Endothelial cell of umbilical vein (primary cell): ENCODE results near the gene CAPRIN2. TPM values are rescaled to one million over a fixed set of nuclear protein-coding genes. Genes with fewer than 3 reads are reported as not detected.

Source experiments
- BruUV-seq: library from RNA; stranded (reverse); fragments of 400-500 nt; replicated peaks from 2 replicates; lab custom pipeline; 2021; lab: Mats Ljungman, UMichigan
- CTCF ChIA-PET: fragments of 300-600, 350-600 bp; sonication (Branson Sonifier 250); formaldehyde crosslinking; loops from one replicate; lab custom pipeline; 2021; ENCODE audit warnings: antibody characterized with exemption, inconsistent platforms; lab: Charles Lee
- POLR2A ChIA-PET: fragments of 300-600, 350-600 bp; sonication (Branson Sonifier 250); formaldehyde crosslinking; loops from one replicate; lab custom pipeline; 2021; ENCODE audit warnings: antibody characterized with exemption, inconsistent platforms; lab: Charles Lee
- DNase-seq: peaks from one replicate; pipeline ENCODE4 v3.0.0-alpha.2; 2011; ENCODE audit warnings: low read depth, low spot score
- FAIRE-seq: peaks from 2 replicates; lab custom pipeline; 2011; peaks lifted over from hg19 to GRCh38; lab: Jason Lieb, UNC
- H2AFZ ChIP-seq: 2 replicates; pipeline ENCODE4 v1.6.0; 2012; ENCODE audit warnings: low read depth, low read length, control low read depth, inconsistent platforms
- H3K27ac ChIP-seq: 2 replicates; pipeline ENCODE4 v1.5.1; 2011; ENCODE audit warnings: low read depth, mild to moderate bottlenecking, control low read depth, low read length, moderate library complexity; ENCODE audit not compliant: insufficient read depth
- H3K27me3 ChIP-seq, 2 experiments: 2 replicates each; pipeline versions ENCODE4 v1.6.0 to v1.6.1; 2011; ENCODE audit warnings: low read length in 2 of 2, mixed read lengths in 1 of 2; ENCODE audit not compliant: control insufficient read depth in 2 of 2, insufficient read depth in 2 of 2
- H3K36me3 ChIP-seq, 2 experiments: 2 replicates in 1 of 2; 3 replicates in 1 of 2; pipeline ENCODE4 v1.5.1; 2011; ENCODE audit warnings: low read length in 2 of 2, mild to moderate bottlenecking in 1 of 2, moderate library complexity in 1 of 2; ENCODE audit not compliant: control insufficient read depth in 2 of 2, insufficient read depth in 2 of 2; ENCODE audit errors: extremely low read depth in 1 of 2
- H3K4me1 ChIP-seq: 3 replicates; pipeline ENCODE4 v1.5.1; 2011; ENCODE audit warnings: mild to moderate bottlenecking, low read length; ENCODE audit not compliant: control insufficient read depth, insufficient read depth; ENCODE audit errors: extremely low read depth
- H3K4me2 ChIP-seq: 2 replicates; pipeline ENCODE4 v1.6.1; 2011; ENCODE audit warnings: low read length, control low read depth, mixed read lengths; ENCODE audit not compliant: insufficient read depth
- H3K4me3 ChIP-seq, 3 experiments: fragments of 200-600 bp in 1 of 3; sonication (generic), shearing (Covaris generic) in 1 of 3; replicated peaks in 1 of 3; 2 replicates each; pipeline ENCODE4 v1.5.1; 2011 to 2016; ENCODE audit warnings: control low read depth in 3 of 3, low read length in 3 of 3, mild to moderate bottlenecking in 2 of 3, inconsistent platforms in 1 of 3, low read depth in 1 of 3, moderate library complexity in 1 of 3; ENCODE audit not compliant: insufficient read depth in 1 of 3
- H3K79me2 ChIP-seq: 2 replicates; pipeline ENCODE4 v1.6.0; 2012; ENCODE audit warnings: low read length, inconsistent platforms; ENCODE audit not compliant: control insufficient read depth, insufficient read depth
- H3K9ac ChIP-seq: replicated peaks from 2 replicates; pipeline ENCODE3; 2011; ENCODE audit warnings: low read length, control low read depth; ENCODE audit not compliant: insufficient read depth; ENCODE audit errors: extremely low read depth
- H3K9me1 ChIP-seq: replicated peaks from 3 replicates; pipeline ENCODE4 v1.6.0; 2011; ENCODE audit warnings: mild to moderate bottlenecking, low read length; ENCODE audit not compliant: control insufficient read depth, insufficient read depth; ENCODE audit errors: extremely low read depth
- H3K9me3 ChIP-seq: replicated peaks from 2 replicates; pipeline ENCODE4 v1.5.1; 2012; ENCODE audit warnings: low read length, inconsistent platforms; ENCODE audit not compliant: control insufficient read depth, insufficient read depth
- H4K20me1 ChIP-seq: replicated peaks from 2 replicates; pipeline ENCODE3; 2011; ENCODE audit warnings: mild to moderate bottlenecking, low read length; ENCODE audit not compliant: control insufficient read depth, insufficient read depth; ENCODE audit errors: extremely low read depth
- CTCF ChIP-seq, 2 donors: IDR thresholded peaks; 1 replicate in 1 of 2; 2 replicates in 1 of 2; pipeline ENCODE4 v1.5.1; 2011; ENCODE audit warnings: low read length in 2 of 2, mild to moderate bottlenecking in 2 of 2, moderate library complexity in 2 of 2, control low read depth in 1 of 2, inconsistent platforms in 1 of 2, low read depth in 1 of 2; ENCODE audit not compliant: insufficient read depth in 1 of 2; ENCODE audit errors: extremely low read depth in 1 of 2
- EZH2 ChIP-seq: IDR thresholded peaks from 2 replicates; pipeline ENCODE4 v1.6.1; 2012; ENCODE audit warnings: borderline replicate concordance, low read depth, mild to moderate bottlenecking, moderate library complexity, low read length, inconsistent platforms; ENCODE audit not compliant: severe bottlenecking
- FOS ChIP-seq: IDR thresholded peaks from 2 replicates; pipeline ENCODE4 v1.6.1; 2011; ENCODE audit warnings: mild to moderate bottlenecking, low read length, moderate library complexity, borderline replicate concordance; ENCODE audit not compliant: insufficient read depth
- GATA2 ChIP-seq: IDR thresholded peaks from 2 replicates; pipeline ENCODE4 v1.7.0; 2011; ENCODE audit warnings: low read depth, mild to moderate bottlenecking, moderate library complexity, mixed read lengths, low read length; ENCODE audit not compliant: insufficient read length, insufficient read depth
- JUN ChIP-seq: IDR thresholded peaks from 2 replicates; pipeline ENCODE4 v1.6.1; 2011; ENCODE audit warnings: borderline replicate concordance, low read depth; ENCODE audit not compliant: insufficient read length, insufficient read depth
- MAX ChIP-seq: IDR thresholded peaks from 2 replicates; pipeline ENCODE4 v1.6.1; 2011; ENCODE audit not compliant: insufficient read depth, insufficient read length
- MYC ChIP-seq: IDR thresholded peaks from one replicate; pipeline ENCODE4 v1.6.1; 2011; ENCODE audit warnings: mild to moderate bottlenecking, low read depth, low read length
- POLR2A ChIP-seq: IDR thresholded peaks from 2 replicates; pipeline ENCODE4 v1.6.1; 2012; ENCODE audit warnings: low read depth, mild to moderate bottlenecking, control low read depth, low read length
- POLR2AphosphoS5 ChIP-seq: IDR thresholded peaks from 2 replicates; pipeline ENCODE4 v1.6.1; 2012; ENCODE audit warnings: low read depth, mild to moderate bottlenecking, control low read depth, low read length, moderate library complexity; ENCODE audit not compliant: insufficient read depth
- dilution Hi-C: fragments of 300-500 bp; cut with MboI; formaldehyde crosslinking; loops from one replicate; pipeline ENCODE4 v1.15.0; 2019; ENCODE audit warnings: low sequenced_read_pairs; ENCODE audit not compliant: extremely low pct_ligation_motif_present
- intact Hi-C: fragments of 100-400 bp; cut with micrococcal nuclease; formaldehyde crosslinking; loops from one replicate; pipeline ENCODE4 v1.10.0; 2022
- polyA plus RNA-seq, 4 experiments: library from polyadenylated mRNA; depleted of rRNA in 3 of 4; stranded (reverse) in 3 of 4; unstranded in 1 of 4; fragments of >200 nt; gene quantifications; 2 replicates each; pipeline versions ENCODE4 v1.2.1 to v1.2.3, GENCODE V29; 2011 to 2012; ENCODE audit warnings: missing spikeins in 1 of 4
- total RNA-seq: library from RNA; stranded (reverse); gene quantifications from 2 replicates; pipeline ENCODE4 v1.2.3, GENCODE V29; 2021

Gene CAPRIN2
- total and polyA plus RNA-seq, 2 donors (not counting 3 experiments of a cell fraction or from before 2014, with no cell fraction given) = 13.5 to 25.0 TPM

GRCh38 chr12:30696943-30697342 is 57.8 kb downstream of the CAPRIN2 start:
- CTCF ChIA-PET = no interaction called here
- POLR2A ChIA-PET = no interaction called here
- no peak overlapping the region for H3K4me3 ChIP-seq
- H3K79me2 ChIP-seq = peaks cover 31% of the 10 kb centered on the region
- no peaks in the 10 kb centered on the region for H3K27me3 ChIP-seq
- no peak overlapping the region for H3K4me2 ChIP-seq
- dilution Hi-C loops (no loop called here), intact Hi-C loops (no loop called here)
- no peak overlapping the region for H3K27ac ChIP-seq
- no peaks in the 10 kb centered on the region for H3K36me3 ChIP-seq
- no TSS peak for BruUV-seq
- H3K9me3 ChIP-seq = no peaks in the 10 kb centered on the region
- H3K9ac ChIP-seq = no peak overlapping the region
- no peaks in the 10 kb centered on the region for H4K20me1 ChIP-seq
- peaks cover 20% of the 10 kb centered on the region for H3K4me1 ChIP-seq
- FAIRE-seq = no peak
- H3K9me1 ChIP-seq = no peaks in the 10 kb centered on the region
- TF ChIP-seq MAX (no peak), MYC (no peak), GATA2 (no peak), EZH2 (no peak), CTCF (IDR thresholded peaks at IDR 0.05; ENCODE audit: extremely low read depth in 1 of 2, insufficient read depth in 1 of 2, low read depth in 1 of 2, low read length in 2 of 2) (no peak), POLR2A (no peak), FOS (no peak), JUN (no peak), POLR2AphosphoS5 (no peak)
- H2AFZ ChIP-seq = no peak overlapping the region
- no peak for DNase-seq
